Effector memory CD8-positive, alpha-beta T cell (primary cell): ENCODE measurements around the gene KIF15.

Experiments used
- ATAC-seq: fragments of 150-1000 bp; cut with Tn5 transposase; replicated peaks from 2 replicates; pipeline ENCODE4 v1.10.0; 2021; ENCODE audit warnings: mild to moderate bottlenecking, moderate library complexity
- DNase-seq, 3 experiments: peaks; one replicate each; pipeline ENCODE4 v3.0.0; 2021
- H3K27ac Mint-ChIP-seq, 2 donors: one replicate each; pipeline ENCODE4 v1.8.0; 2022; ENCODE audit warnings: mild to moderate bottlenecking in 2 of 2, mixed read lengths in 2 of 2, moderate library complexity in 2 of 2
- H3K27me3 Mint-ChIP-seq, 2 donors: one replicate each; pipeline ENCODE4 v1.8.0; 2022; ENCODE audit warnings: mixed read lengths in 2 of 2
- H3K36me3 Mint-ChIP-seq: one replicate; pipeline ENCODE4 v1.8.0; 2022; ENCODE audit warnings: mild to moderate bottlenecking, moderate library complexity, mixed read lengths; ENCODE audit not compliant: insufficient read depth
- H3K4me1 Mint-ChIP-seq, 2 donors: one replicate each; pipeline ENCODE4 v1.8.0; 2022; ENCODE audit warnings: low read depth in 2 of 2, mixed read lengths in 2 of 2
- H3K4me3 Mint-ChIP-seq, 2 donors: one replicate each; pipeline ENCODE4 v1.8.0; 2022; ENCODE audit warnings: mild to moderate bottlenecking in 2 of 2, mixed read lengths in 2 of 2, moderate library complexity in 2 of 2
- H3K9me3 Mint-ChIP-seq, 2 donors: one replicate each; pipeline ENCODE4 v1.8.0; 2022; ENCODE audit warnings: mixed read lengths in 2 of 2
- total RNA-seq, 9 experiments: gene quantifications; one replicate each; lab custom pipeline; 2026; lab: John Stamatoyannopoulos, UW

The KIF15 gene, protein sequence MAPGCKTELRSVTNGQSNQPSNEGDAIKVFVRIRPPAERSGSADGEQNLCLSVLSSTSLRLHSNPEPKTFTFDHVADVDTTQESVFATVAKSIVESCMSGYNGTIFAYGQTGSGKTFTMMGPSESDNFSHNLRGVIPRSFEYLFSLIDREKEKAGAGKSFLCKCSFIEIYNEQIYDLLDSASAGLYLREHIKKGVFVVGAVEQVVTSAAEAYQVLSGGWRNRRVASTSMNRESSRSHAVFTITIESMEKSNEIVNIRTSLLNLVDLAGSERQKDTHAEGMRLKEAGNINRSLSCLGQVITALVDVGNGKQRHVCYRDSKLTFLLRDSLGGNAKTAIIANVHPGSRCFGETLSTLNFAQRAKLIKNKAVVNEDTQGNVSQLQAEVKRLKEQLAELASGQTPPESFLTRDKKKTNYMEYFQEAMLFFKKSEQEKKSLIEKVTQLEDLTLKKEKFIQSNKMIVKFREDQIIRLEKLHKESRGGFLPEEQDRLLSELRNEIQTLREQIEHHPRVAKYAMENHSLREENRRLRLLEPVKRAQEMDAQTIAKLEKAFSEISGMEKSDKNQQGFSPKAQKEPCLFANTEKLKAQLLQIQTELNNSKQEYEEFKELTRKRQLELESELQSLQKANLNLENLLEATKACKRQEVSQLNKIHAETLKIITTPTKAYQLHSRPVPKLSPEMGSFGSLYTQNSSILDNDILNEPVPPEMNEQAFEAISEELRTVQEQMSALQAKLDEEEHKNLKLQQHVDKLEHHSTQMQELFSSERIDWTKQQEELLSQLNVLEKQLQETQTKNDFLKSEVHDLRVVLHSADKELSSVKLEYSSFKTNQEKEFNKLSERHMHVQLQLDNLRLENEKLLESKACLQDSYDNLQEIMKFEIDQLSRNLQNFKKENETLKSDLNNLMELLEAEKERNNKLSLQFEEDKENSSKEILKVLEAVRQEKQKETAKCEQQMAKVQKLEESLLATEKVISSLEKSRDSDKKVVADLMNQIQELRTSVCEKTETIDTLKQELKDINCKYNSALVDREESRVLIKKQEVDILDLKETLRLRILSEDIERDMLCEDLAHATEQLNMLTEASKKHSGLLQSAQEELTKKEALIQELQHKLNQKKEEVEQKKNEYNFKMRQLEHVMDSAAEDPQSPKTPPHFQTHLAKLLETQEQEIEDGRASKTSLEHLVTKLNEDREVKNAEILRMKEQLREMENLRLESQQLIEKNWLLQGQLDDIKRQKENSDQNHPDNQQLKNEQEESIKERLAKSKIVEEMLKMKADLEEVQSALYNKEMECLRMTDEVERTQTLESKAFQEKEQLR (N-terminal part only)
- 0.96 to 6.7 (median 3.0) reads per million in 9 experiments for total RNA-seq

DNA sequence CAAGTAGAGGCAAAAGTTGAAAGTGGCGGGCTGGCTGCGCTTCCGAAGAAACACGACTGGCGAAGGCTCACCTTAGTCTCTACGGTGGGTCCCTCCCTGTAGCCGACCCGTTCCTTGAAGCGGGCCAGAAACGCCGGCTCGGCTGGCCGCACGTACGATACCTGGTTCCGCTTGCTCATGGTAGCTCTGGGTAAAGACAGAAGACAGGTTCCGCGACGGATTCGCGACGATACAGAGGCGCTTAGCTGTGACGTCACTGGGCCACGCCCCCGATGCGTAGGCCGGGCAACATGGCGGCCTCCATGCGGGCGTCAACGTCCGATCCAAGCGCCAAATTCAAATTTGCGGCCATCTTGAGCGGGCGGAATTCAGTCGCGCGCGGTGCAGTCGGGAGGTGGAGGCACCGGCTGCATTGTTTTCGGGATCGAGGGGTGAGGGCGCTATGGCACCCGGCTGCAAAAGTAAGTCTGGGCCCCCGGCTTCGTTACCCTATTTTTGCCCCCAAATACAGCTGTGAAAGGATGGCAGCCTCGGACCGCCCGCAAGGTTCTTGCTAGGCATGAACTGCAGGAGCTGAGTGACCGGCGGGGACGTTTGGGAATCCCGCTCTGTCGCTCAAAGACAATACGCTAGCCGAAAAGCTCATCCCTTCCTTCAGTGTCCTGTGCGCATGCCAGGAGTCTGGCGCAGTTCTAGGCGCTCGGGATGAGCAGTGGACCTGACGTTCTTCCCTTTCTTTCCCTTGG, at the start of gene KIF15, which contains the start of gene KIAA1143:
TSS of gene KIF15 (plus strand) at position 371 of the 746 bp plus-strand sequence. CDS start at position 443, 72 bp downstream.
TSS of gene KIAA1143 (minus strand) at position 196 of the 746 bp plus-strand sequence. CDS start at position 179, 17 bp downstream.
- H3K9me3 Mint-ChIP-seq: peaks cover 0 to 2% of the 10 kb centered on the region in 2 donors
- peaks cover 14 to 32% of the 10 kb centered on the region in 2 donors for H3K4me1 Mint-ChIP-seq
- H3K4me3 Mint-ChIP-seq: peak within 1 kb of the TSS; percentile 88
- no peaks in the 10 kb centered on the region for H3K27me3 Mint-ChIP-seq
- peak; percentile 100 for ATAC-seq
- peak; percentile 96 to 97 (median 97) for DNase-seq
- peaks cover 12% of the 10 kb centered on the region for H3K36me3 Mint-ChIP-seq
- H3K27ac Mint-ChIP-seq: peak within 1 kb of the TSS; percentile 91 to 92

DNA sequence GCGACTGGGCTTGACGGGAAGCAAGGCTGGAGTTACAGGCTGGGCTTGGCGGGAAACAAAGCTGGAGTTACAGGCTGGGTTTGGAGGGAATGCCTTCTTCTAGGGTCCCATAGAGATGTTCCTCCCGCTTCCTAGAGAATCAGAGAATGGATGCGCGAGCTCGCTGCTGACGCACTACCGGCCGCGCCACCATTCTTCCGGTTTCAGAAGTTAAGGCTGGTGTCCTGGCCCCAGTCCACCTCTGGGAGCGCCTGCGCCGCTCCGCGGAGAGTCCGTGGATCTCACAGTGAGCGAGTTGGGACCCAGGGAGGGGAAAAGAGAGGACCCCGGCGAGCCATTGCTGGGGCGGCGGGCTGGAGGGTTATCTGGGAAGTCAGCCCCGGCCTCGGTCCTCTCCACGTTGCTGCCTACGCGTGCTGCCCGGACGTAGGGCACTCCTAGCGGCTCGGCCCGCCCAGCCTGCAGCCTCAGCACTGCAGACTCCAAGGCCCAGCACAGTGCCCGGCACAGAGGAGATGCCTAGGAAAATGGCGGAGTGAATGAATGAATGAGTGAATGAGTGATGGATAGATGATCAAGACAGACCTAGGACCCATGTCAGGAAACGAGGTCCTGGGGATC, 49.0 kb upstream of the KIF15 start, which contains the start of gene ZNF502:
TSS of gene ZNF502 (plus strand) at position 206 of the 621 bp plus-strand sequence. CDS start 7,602 bp downstream, outside the sequence.
- peak; percentile 25 to 45 (median 45) for DNase-seq
- peaks cover 0 to 12% of the 10 kb centered on the region in 2 donors for H3K4me1 Mint-ChIP-seq
- H3K27ac Mint-ChIP-seq: peak within 1 kb of the TSS; percentile 58 to 96
- H3K9me3 Mint-ChIP-seq: peaks cover 3 to 17% of the 10 kb centered on the region in 2 donors
- peaks cover 20 to 31% of the 10 kb centered on the region in 2 donors for H3K27me3 Mint-ChIP-seq
- ATAC-seq: peak; percentile 97
- peak within 1 kb of the TSS; percentile 88 to 99 for H3K4me3 Mint-ChIP-seq
- H3K36me3 Mint-ChIP-seq: peaks cover 7% of the 10 kb centered on the region

DNA sequence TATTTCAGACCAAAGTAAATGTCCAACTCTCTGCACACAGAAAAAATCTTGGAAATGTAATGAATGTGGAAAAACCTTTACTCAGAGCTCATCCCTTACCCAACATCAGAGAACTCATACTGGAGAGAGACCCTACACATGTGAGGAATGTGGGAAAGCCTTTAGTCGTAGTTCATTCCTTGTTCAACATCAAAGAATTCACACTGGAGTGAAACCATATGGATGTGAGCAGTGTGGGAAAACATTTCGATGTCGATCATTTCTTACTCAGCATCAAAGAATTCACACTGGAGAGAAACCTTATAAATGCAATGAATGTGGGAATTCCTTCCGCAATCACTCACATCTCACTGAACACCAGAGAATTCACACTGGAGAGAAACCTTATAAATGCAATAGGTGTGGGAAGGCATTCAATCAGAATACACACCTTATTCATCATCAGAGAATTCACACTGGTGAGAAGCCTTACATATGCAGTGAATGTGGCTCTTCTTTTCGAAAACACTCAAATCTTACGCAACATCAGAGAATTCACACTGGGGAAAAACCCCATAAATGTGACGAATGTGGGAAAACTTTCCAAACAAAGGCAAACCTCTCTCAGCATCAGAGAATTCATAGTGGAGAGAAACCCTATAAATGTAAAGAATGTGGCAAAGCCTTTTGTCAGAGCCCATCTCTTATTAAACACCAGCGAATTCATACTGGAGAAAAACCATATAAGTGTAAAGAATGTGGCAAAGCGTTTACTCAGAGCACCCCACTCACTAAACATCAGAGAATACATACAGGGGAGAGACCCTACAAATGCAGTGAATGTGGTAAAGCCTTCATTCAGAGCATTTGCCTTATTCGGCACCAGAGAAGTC, 40.1 kb upstream of the KIF15 start:
- Mint-ChIP-seq H3K27me3 (no peaks in the 10 kb centered on the region), H3K4me1 (no peaks in the 10 kb centered on the region), H3K4me3 (no peak overlapping the region), H3K27ac (no peak overlapping the region), H3K9me3 (peaks cover 19 to 24% of the 10 kb centered on the region in 2 donors), H3K36me3 (no peaks in the 10 kb centered on the region)
- ATAC-seq (no peak), DNase-seq (no peak)

DNA sequence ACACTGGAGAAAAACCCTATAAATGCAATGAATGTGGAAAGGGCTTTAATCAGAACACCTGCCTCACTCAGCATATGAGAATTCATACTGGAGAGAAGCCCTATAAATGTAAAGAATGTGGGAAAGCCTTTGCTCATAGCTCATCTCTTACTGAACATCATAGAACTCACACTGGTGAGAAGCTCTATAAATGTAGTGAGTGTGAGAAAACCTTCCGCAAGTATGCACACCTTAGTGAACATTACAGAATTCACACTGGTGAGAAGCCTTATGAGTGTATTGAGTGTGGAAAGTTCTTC, 39.5 kb upstream of the KIF15 start:
- Mint-ChIP-seq H3K4me1 (no peaks in the 10 kb centered on the region), H3K9me3 (peaks cover 19 to 24% of the 10 kb centered on the region in 2 donors), H3K27me3 (no peaks in the 10 kb centered on the region), H3K27ac (no peak overlapping the region), H3K4me3 (no peak overlapping the region), H3K36me3 (no peaks in the 10 kb centered on the region)
- ATAC-seq: no peak
- no peak for DNase-seq

DNA sequence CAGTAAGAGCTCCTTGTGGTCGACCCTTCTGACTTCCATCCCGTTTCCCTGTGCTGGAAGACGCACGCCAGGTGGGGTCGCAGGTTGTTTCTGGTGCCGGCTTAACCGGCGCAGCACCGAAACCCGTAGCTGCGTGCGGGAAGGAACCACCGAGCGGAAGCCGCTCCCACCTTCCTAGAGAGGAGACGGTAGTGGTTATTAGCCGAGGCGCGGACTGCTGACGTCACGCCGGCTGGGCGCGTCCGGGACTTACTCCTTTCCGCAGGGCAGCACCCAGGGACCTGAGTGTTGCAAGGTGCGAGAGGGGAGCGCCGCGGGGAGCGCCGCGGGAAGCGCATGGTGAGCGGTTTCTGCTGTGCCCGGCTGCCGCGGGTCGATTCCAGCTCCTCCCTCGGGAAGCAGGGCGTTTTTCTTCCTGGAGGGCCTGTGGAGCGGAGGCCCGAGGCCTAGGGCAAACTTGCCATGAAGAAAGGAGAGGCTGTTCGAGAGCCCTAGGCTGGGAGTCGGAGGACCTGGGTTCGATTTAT, 32.1 kb upstream of the KIF15 start, which contains the start of gene ZNF501:
TSS of gene ZNF501 (plus strand) at position 252 of the 527 bp plus-strand sequence. CDS start 4,787 bp downstream, outside the sequence.
- Mint-ChIP-seq H3K4me3 (peak within 1 kb of the TSS; percentile 99 to 100), H3K36me3 (peaks cover 10% of the 10 kb centered on the region), H3K27ac (peak within 1 kb of the TSS; percentile 97 to 98), H3K27me3 (no peaks in the 10 kb centered on the region), H3K9me3 (peaks cover 8 to 34% of the 10 kb centered on the region in 2 donors), H3K4me1 (peaks cover 15% of the 10 kb centered on the region in 2 donors)
- ATAC-seq: peak; percentile 99
- peak; percentile 76 to 82 (median 81) for DNase-seq

DNA sequence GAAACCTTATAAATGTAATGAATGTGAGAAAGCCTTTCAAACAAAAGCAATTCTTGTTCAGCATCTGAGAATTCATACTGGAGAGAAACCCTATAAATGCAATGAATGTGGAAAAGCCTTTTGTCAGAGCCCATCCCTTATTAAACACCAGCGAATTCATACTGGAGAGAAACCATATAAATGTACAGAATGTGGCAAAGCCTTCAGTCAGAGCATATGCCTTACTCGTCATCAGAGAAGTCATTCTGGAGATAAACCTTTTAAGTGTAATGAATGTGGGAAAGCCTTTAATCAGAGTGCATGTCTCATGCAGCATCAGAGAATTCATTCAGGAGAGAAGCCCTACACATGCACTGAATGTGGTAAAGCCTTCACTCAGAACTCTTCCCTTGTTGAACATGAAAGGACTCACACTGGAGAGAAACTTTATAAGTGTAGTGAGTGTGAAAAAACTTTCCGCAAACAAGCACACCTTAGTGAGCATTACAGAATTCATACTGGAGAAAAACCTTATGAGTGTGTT, 26.9 kb upstream of the KIF15 start:
- DNase-seq: no peak
- Mint-ChIP-seq H3K36me3 (no peaks in the 10 kb centered on the region), H3K9me3 (peaks cover 10 to 44% of the 10 kb centered on the region in 2 donors), H3K4me3 (no peak overlapping the region), H3K27ac (no peak overlapping the region), H3K4me1 (peaks cover 6 to 7% of the 10 kb centered on the region in 2 donors), H3K27me3 (no peaks in the 10 kb centered on the region)
- no peak for ATAC-seq

DNA sequence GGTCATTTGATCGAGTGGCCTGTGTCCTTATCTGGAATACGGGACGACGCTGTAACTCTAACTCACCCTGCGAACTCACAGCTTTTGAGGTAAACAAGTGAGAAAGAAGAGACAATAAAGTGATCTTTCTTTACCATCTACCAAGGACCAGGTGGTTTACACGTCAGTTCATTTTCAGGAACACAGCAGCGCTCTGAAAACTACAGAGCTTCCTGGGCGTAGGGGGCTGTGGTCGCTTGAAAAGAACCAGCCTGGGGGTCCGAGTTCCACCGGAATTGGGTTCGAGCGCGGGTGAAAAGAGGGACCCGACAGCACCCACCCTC, 532 bp upstream of the KIF15 start:
- peaks cover 12% of the 10 kb centered on the region for H3K36me3 Mint-ChIP-seq
- H3K27ac Mint-ChIP-seq: peak overlapping the region; percentile 91 to 92
- no peaks in the 10 kb centered on the region for H3K27me3 Mint-ChIP-seq
- peak; percentile 13 for ATAC-seq
- peaks cover 14 to 35% of the 10 kb centered on the region in 2 donors for H3K4me1 Mint-ChIP-seq
- peak overlapping the region; percentile 88 for H3K4me3 Mint-ChIP-seq
- peak in 1 of 3 experiments; percentile 9 for DNase-seq
- H3K9me3 Mint-ChIP-seq: peaks cover 0 to 2% of the 10 kb centered on the region in 2 donors

DNA sequence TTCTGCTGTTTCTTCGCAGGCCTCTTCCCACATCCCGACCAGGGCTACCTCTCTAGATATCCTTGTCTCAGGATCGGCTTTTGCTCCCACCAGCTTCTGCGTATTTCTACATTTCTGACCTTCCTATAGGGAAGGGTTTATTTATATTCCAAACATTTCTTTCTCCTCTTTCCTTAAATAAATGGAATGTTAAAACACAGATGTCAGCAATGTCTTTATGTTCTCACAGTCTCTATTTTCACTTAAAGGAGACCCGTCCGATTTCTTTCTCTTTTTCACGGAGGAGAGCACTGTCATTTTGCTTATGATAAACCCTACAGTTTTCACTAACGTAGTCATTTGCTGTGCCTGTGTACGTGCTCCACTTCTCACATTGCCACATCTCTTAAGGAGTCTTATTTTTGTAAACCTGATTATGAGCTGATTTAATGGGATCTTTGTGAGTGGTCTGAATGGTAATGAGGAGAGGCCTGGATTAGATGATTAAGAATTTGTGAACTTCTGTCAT, 630 bp downstream of the KIF15 start:
- peaks cover 14% of the 10 kb centered on the region for H3K36me3 Mint-ChIP-seq
- peak overlapping the region; percentile 88 for H3K4me3 Mint-ChIP-seq
- H3K4me1 Mint-ChIP-seq: peaks cover 12 to 29% of the 10 kb centered on the region in 2 donors
- peaks cover 0 to 2% of the 10 kb centered on the region in 2 donors for H3K9me3 Mint-ChIP-seq
- H3K27ac Mint-ChIP-seq: peak overlapping the region; percentile 57 to 87
- ATAC-seq (no peak), DNase-seq (no peak)
- no peaks in the 10 kb centered on the region for H3K27me3 Mint-ChIP-seq

DNA sequence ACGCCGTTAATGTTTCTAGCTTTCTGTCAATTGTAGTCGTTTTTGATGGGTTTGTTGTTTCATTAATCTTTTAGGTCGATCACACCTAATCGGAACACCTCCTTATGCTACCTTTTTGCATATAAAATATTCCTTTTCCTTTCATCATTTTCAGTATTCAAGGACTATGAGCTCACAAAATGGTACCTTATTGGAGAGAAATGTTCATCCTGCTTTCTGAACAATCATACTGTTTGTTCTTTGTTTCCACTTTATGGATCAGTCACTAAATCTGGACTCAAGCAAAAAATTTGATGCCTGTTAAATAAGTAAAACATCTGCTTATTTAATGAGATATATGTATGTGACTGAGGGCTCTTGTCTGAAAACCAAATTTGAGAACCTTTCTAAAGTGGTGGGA, 1.1 kb downstream of the KIF15 start:
- no peaks in the 10 kb centered on the region for H3K27me3 Mint-ChIP-seq
- peaks cover 0 to 2% of the 10 kb centered on the region in 2 donors for H3K9me3 Mint-ChIP-seq
- peak overlapping the region; percentile 88 for H3K4me3 Mint-ChIP-seq
- peaks cover 10 to 24% of the 10 kb centered on the region in 2 donors for H3K4me1 Mint-ChIP-seq
- ATAC-seq (no peak), DNase-seq (no peak)
- peaks cover 15% of the 10 kb centered on the region for H3K36me3 Mint-ChIP-seq
- H3K27ac Mint-ChIP-seq: peak overlapping the region; percentile 57 to 87

DNA sequence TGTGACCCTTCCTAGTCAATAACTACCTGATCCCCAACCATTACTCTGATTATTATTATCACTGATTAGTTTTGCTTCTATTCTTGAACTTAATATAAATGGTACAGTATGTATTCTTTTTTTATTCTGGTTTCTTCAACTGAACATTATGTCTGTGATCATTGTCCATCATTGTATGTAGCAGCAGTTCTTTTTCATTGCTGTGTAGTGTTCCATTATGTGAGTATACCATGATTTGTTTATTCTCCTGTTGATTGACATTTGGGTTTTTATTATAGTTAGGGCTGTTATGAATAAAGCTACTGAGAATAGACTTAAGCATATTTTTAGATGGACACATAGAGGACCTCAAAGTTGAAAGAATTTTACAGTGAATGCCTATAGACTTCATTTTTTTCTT, 2.7 kb downstream of the KIF15 start:
- H3K36me3 Mint-ChIP-seq: peaks cover 11% of the 10 kb centered on the region
- H3K4me1 Mint-ChIP-seq: peaks cover 10 to 14% of the 10 kb centered on the region in 2 donors
- H3K27ac Mint-ChIP-seq: no peak overlapping the region
- DNase-seq: no peak
- no peak overlapping the region for H3K4me3 Mint-ChIP-seq
- ATAC-seq: no peak
- peaks cover 0 to 2% of the 10 kb centered on the region in 2 donors for H3K9me3 Mint-ChIP-seq
- no peaks in the 10 kb centered on the region for H3K27me3 Mint-ChIP-seq
